ENCODE data around the gene ALK.

ALK gene

GRCh38 chr2:29480426-29480825, 441.0 kb downstream of the ALK start:
- DNase-seq: no peak

- DNase-seq: no peak
These were observed 442.0 kb downstream of the ALK start for GRCh38 chr2:29479401-29479800.

GRCh38 chr2:29478641-29479040, 442.7 kb downstream of the ALK start:
- DNase-seq: no peak

GRCh38 chr2:29477186-29477585, 444.2 kb downstream of the ALK start:
- no peak for DNase-seq

GRCh38 chr2:29475499-29475898, 445.9 kb downstream of the ALK start:
- no peak for DNase-seq

- no peak for DNase-seq
These were observed 451.4 kb downstream of the ALK start for GRCh38 chr2:29469961-29470360.

GRCh38 chr2:29469516-29469915, 451.9 kb downstream of the ALK start:
- DNase-seq: no peak

GRCh38 chr2:29463181-29463900, 458.0 kb downstream of the ALK start:
- no peak for DNase-seq

- DNase-seq: no peak
These were observed 459.1 kb downstream of the ALK start for GRCh38 chr2:29462293-29462692.

GRCh38 chr2:29460190-29460589, 461.2 kb downstream of the ALK start:
- no peak for DNase-seq

- no peak for DNase-seq
These were observed 461.8 kb downstream of the ALK start for GRCh38 chr2:29459445-29460179.

- no peak for DNase-seq
These were observed 465.0 kb downstream of the ALK start for GRCh38 chr2:29456429-29456828.

- no peak for DNase-seq
These were observed 466.1 kb downstream of the ALK start for GRCh38 chr2:29455200-29455860.

GRCh38 chr2:29452036-29452435, 469.4 kb downstream of the ALK start:
- DNase-seq: no peak

- no peak for DNase-seq
These were observed 470.7 kb downstream of the ALK start for GRCh38 chr2:29450596-29451222.

GRCh38 chr2:29449499-29449898, 471.9 kb downstream of the ALK start:
- DNase-seq: no peak

GRCh38 chr2:29448096-29448688, 473.2 kb downstream of the ALK start:
- DNase-seq: no peak

- DNase-seq: no peak
These were observed 473.9 kb downstream of the ALK start for GRCh38 chr2:29447513-29447912.

GRCh38 chr2:29446847-29447246, 474.5 kb downstream of the ALK start:
- no peak for DNase-seq

GRCh38 chr2:29444150-29444549, 477.2 kb downstream of the ALK start:
- no peak for DNase-seq

GRCh38 chr2:29443627-29444026, 477.8 kb downstream of the ALK start:
- no peak for DNase-seq

- no peak for DNase-seq
These were observed 478.2 kb downstream of the ALK start for GRCh38 chr2:29443151-29443550.
